Choroid plexus epithelial cell (primary cell): ENCODE results near the gene EWSR1.

Source experiments
- DNase-seq: peaks from one replicate; pipeline ENCODE4 v3.0.0-alpha.2; 2010; ENCODE audit warnings: low read depth
- H3K4me3 ChIP-seq: 2 replicates; pipeline ENCODE4 v1.5.1; 2011; ENCODE audit warnings: low read depth, mild to moderate bottlenecking, control low read depth, low read length, moderate library complexity
- TF ChIP-seq, protein P1 (sequence below): conservative IDR thresholded peaks from 2 replicates; pipeline ENCODE4 v1.5.1; 2011; ENCODE audit warnings: low read depth, mild to moderate bottlenecking, control low read depth, inconsistent platforms, low read length, moderate library complexity

EWSR1 gene

GRCh38 chr22:29334696-29335344 is 66.8 kb downstream of the EWSR1 start:
- H3K4me3 ChIP-seq: no peak overlapping the region
- no peak for DNase-seq
- TF ChIP-seq, protein P1, sequence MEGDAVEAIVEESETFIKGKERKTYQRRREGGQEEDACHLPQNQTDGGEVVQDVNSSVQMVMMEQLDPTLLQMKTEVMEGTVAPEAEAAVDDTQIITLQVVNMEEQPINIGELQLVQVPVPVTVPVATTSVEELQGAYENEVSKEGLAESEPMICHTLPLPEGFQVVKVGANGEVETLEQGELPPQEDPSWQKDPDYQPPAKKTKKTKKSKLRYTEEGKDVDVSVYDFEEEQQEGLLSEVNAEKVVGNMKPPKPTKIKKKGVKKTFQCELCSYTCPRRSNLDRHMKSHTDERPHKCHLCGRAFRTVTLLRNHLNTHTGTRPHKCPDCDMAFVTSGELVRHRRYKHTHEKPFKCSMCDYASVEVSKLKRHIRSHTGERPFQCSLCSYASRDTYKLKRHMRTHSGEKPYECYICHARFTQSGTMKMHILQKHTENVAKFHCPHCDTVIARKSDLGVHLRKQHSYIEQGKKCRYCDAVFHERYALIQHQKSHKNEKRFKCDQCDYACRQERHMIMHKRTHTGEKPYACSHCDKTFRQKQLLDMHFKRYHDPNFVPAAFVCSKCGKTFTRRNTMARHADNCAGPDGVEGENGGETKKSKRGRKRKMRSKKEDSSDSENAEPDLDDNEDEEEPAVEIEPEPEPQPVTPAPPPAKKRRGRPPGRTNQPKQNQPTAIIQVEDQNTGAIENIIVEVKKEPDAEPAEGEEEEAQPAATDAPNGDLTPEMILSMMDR: no peak

GRCh38 chr22:29335656-29336055 is 67.6 kb downstream of the EWSR1 start:
- H3K4me3 ChIP-seq: no peak overlapping the region
- no peak for DNase-seq
- TF ChIP-seq, protein P1: no peak

GRCh38 chr22:29336751-29337490 is 68.9 kb downstream of the EWSR1 start:
- TF ChIP-seq, protein P1: no peak
- DNase-seq: no peak
- no peak overlapping the region for H3K4me3 ChIP-seq

DNA sequence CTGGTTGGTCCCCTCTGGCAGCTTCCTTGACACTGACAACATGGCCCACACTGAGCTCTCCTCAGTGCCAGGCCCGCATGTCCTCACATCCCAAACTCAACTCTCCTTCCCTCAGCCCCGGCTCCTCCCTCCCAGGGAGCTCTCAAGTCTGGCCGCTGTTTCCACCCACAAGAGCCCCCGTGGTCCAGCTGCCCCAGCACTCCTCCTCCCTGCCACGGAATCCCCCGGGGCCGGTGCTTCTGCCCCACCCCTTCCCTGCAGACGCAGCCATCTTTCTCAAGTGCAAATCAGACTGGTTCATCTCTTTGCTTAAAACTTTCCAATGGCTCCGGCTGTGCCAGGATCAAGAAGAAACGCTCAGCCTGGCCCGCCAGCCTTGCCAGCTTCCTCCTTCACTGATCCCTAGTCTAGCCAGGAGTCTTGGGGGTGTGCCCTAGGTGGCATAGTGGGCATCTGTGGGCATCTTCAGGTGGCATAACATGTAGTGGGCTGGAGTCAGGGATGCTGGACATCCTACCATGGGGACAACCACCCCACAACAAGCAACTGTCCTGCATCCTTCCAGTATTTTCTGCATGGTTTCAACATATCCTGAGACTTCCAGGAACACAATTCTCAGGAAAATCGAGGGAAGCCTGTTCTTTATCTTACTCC is 69.7 kb downstream of the EWSR1 start:
- TF ChIP-seq, protein P1: no peak
- DNase-seq: no peak
- H3K4me3 ChIP-seq: no peak overlapping the region

GRCh38 chr22:29338398-29338797 is 70.3 kb downstream of the EWSR1 start:
- DNase-seq: no peak
- no peak overlapping the region for H3K4me3 ChIP-seq
- TF ChIP-seq, protein P1: no peak

DNA sequence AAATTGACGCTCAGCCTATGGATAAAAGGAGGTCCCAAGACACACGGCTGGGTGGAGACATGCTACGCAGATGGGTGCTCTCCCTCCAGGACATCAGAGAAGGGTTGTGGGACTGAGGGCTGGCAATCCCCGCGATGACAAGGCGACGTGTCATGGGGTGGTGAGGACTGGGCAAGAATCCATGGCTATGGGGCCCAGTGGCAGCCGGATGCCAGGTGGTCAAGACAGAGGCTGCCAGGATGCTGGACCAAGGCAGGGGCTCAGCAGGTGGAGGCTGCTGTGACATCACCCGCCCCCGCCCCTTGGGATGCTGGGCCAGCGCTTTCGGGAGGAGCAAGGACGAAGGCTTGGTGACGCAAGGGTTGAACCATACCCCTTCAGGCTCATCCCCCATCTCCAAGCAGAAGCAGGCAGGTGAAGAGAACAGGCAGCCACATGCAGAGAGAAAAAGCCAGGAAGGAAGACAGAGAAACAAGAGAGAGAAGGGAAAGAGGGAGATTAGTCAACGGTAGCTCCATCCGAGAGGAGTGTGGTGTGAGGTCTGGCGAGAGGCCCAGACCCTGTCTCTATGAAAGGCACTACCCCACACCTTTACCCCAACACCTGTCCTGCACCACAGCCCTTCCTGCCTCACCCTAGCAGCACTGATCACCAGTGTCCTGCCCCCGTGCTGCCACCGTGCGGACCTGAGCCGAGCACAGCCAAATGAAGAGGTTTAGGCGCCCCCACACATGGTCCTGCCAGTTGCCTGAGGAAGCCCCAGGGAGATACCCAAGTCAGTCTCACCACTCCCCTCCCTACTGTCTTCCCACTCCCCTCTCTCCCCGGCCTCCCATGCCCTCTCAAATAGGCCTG is 71.5 kb downstream of the EWSR1 start:
- no peak for DNase-seq
- TF ChIP-seq, protein P1: no peak
- H3K4me3 ChIP-seq: no peak overlapping the region
